Common myeloid progenitor, CD34-positive (primary cell): ENCODE results near the gene SLC6A11.

Experiments
- CTCF ChIA-PET: fragments of 350-600 bp; sonication (Branson Sonifier 250); formaldehyde crosslinking; loops from one replicate; lab custom pipeline; 2021; ENCODE audit warnings: antibody characterized with exemption; lab: Charles Lee
- POLR2A ChIA-PET: fragments of 350-600 bp; sonication (Branson Sonifier 250); formaldehyde crosslinking; loops from one replicate; lab custom pipeline; 2021; ENCODE audit warnings: antibody characterized with exemption; lab: Charles Lee
- DNase-seq, 3 donors: peaks; one replicate each; pipeline versions ENCODE4 v3.0.0 to v3.0.0-alpha.2; 2013
- H3K27ac ChIP-seq, 2 experiments: 1 replicate in 1 of 2; 2 replicates in 1 of 2; pipeline ENCODE4 v1.7.0; 2013; ENCODE audit warnings: inconsistent platforms in 2 of 2, low read length in 2 of 2, mild to moderate bottlenecking in 2 of 2, low read depth in 1 of 2, moderate library complexity in 1 of 2; ENCODE audit not compliant: severe bottlenecking in 2 of 2, insufficient read depth in 1 of 2, poor library complexity in 1 of 2
- H3K27me3 ChIP-seq, 5 experiments: replicated peaks in 2 of 5; 1 replicate in 3 of 5; 2 replicates in 2 of 5; pipeline versions ENCODE4 v1.6.1 to v1.7.0; 2013; ENCODE audit warnings: low read length in 4 of 5, mild to moderate bottlenecking in 2 of 5, moderate library complexity in 2 of 5, inconsistent platforms in 1 of 5; ENCODE audit not compliant: insufficient read depth in 5 of 5, control insufficient read depth in 4 of 5
- H3K36me3 ChIP-seq, 4 experiments: 1 replicate in 2 of 4; 2 replicates in 2 of 4; pipeline versions ENCODE4 v1.6.1 to v1.7.0; 2013; ENCODE audit warnings: low read length in 3 of 4, control low read depth in 1 of 4, mild to moderate bottlenecking in 1 of 4; ENCODE audit not compliant: control insufficient read depth in 4 of 4, insufficient read depth in 4 of 4
- H3K4me1 ChIP-seq, 4 experiments: 1 replicate in 3 of 4; 2 replicates in 1 of 4; pipeline versions ENCODE4 v1.6.1 to v1.7.1; 2013; ENCODE audit warnings: low read length in 3 of 4, mild to moderate bottlenecking in 3 of 4, control low read depth in 1 of 4, inconsistent platforms in 1 of 4, moderate library complexity in 1 of 4; ENCODE audit not compliant: control insufficient read depth in 4 of 4, insufficient read depth in 4 of 4; ENCODE audit errors: control extremely low read depth in 1 of 4
- H3K4me3 ChIP-seq, 7 experiments: 1 replicate in 4 of 7; 2 replicates in 3 of 7; pipeline versions ENCODE4 v1.5.1 to v1.7.0; 2013; ENCODE audit warnings: mild to moderate bottlenecking in 7 of 7, low read length in 6 of 7, moderate library complexity in 6 of 7, inconsistent platforms in 2 of 7, low read depth in 2 of 7, control low read depth in 1 of 7; ENCODE audit not compliant: insufficient read depth in 4 of 7, control insufficient read depth in 1 of 7; ENCODE audit errors: extremely low read depth in 1 of 7
- H3K9me3 ChIP-seq, 5 experiments: 1 replicate in 4 of 5; 2 replicates in 1 of 5; pipeline versions ENCODE4 v1.6.1 to v1.7.1; 2013; ENCODE audit warnings: low read length in 4 of 5, mild to moderate bottlenecking in 2 of 5, inconsistent platforms in 1 of 5, low read depth in 1 of 5, moderate library complexity in 1 of 5; ENCODE audit not compliant: control insufficient read depth in 4 of 5, insufficient read depth in 2 of 5; ENCODE audit errors: control extremely low read depth in 1 of 5
- WGBS: methylation state at CpG from one replicate; pipeline ENCODE4 v1.1.5; 2013; ENCODE audit not compliant: insufficient coverage; 5-methylcytosine and 5-hydroxymethylcytosine counted together

SLC6A11 gene

GRCh38 chr3:10984371-10984896, 168.4 kb downstream of the SLC6A11 start:
- Histone ChIP-seq H3K9me3 (no peaks in the 10 kb centered on the region), H3K4me3 (no peak overlapping the region), H3K36me3 (no peaks in the 10 kb centered on the region), H3K27me3 (peaks cover 0 to 45% (median 21%) of the 10 kb centered on the region in 5 experiments), H3K4me1 (no peaks in the 10 kb centered on the region), H3K27ac (no peak overlapping the region)
- no peak for DNase-seq
- CTCF ChIA-PET = interaction anchor here (1.6 to 3.0 kb wide), 2 partner anchors 226 to 246 kb away, joined by 4 to 8 read pairs; no protein-coding TSS in a partner anchor
- POLR2A ChIA-PET = interaction anchor here (0.5 kb wide), 1 partner anchor 37 kb away, joined by 3 read pairs; no protein-coding TSS in a partner anchor
- 86% methylated on average over 1 of the region's 1 CpG for WGBS

- H3K27me3 ChIP-seq = peaks cover 3 to 50% (median 28%) of the 10 kb centered on the region in 5 experiments
- DNase-seq = no peak
- H3K4me1 ChIP-seq = no peaks in the 10 kb centered on the region
- POLR2A ChIA-PET = no interaction called here
- no peaks in the 10 kb centered on the region for H3K9me3 ChIP-seq
- no peak overlapping the region for H3K4me3 ChIP-seq
- H3K36me3 ChIP-seq = no peaks in the 10 kb centered on the region
- H3K27ac ChIP-seq = no peak overlapping the region
- CTCF ChIA-PET = interaction anchor here (0.9 to 3.0 kb wide), 2 partner anchors 13 to 227 kb away, joined by 3 to 8 read pairs; no protein-coding TSS in a partner anchor
- 50% methylated on average over 1 of the region's 1 CpG for WGBS
These were observed 169.2 kb downstream of the SLC6A11 start for GRCh38 chr3:10985181-10985580.

- POLR2A ChIA-PET = no interaction called here
- Histone ChIP-seq H3K27me3 (peaks cover 5 to 51% (median 32%) of the 10 kb centered on the region in 5 experiments), H3K4me3 (no peak overlapping the region), H3K27ac (no peak overlapping the region), H3K9me3 (peaks cover 0 to 2% (median 0%) of the 10 kb centered on the region in 5 experiments), H3K36me3 (no peaks in the 10 kb centered on the region), H3K4me1 (no peaks in the 10 kb centered on the region)
- no peak for DNase-seq
- WGBS = 98% methylated on average over 5 of the region's 5 CpGs
- CTCF ChIA-PET = interaction anchor here (1.0 to 3.0 kb wide), 3 partner anchors 26 to 228 kb away, joined by 3 to 8 read pairs (median 3); no protein-coding TSS in a partner anchor
These were observed 170.6 kb downstream of the SLC6A11 start for GRCh38 chr3:10986592-10986991.

- peaks cover 0 to 2% (median 0%) of the 10 kb centered on the region in 5 experiments for H3K9me3 ChIP-seq
- CTCF ChIA-PET = no interaction called here
These were observed 172.1 kb downstream of the SLC6A11 start for GRCh38 chr3:10988001-10988665.

GRCh38 chr3:10988991-10989484, 173.0 kb downstream of the SLC6A11 start:
- H3K27me3 ChIP-seq = peaks cover 7 to 59% (median 33%) of the 10 kb centered on the region in 5 experiments
- CTCF ChIA-PET = interaction anchor here (0.7 kb wide), 1 partner anchor 35 kb away, joined by 3 read pairs; no protein-coding TSS in a partner anchor
- no peaks in the 10 kb centered on the region for H3K36me3 ChIP-seq
- H3K9me3 ChIP-seq = peaks cover 0 to 2% (median 0%) of the 10 kb centered on the region in 5 experiments
- POLR2A ChIA-PET = no interaction called here
- H3K27ac ChIP-seq = no peak overlapping the region
- WGBS = 86% methylated on average over 5 of the region's 7 CpGs
- peaks cover 0 to 9% (median 3%) of the 10 kb centered on the region in 4 experiments for H3K4me1 ChIP-seq
- no peak for DNase-seq
- no peak overlapping the region for H3K4me3 ChIP-seq

More at GRCh38 chr3:10988001-10988665, 172.1 kb downstream of the SLC6A11 start:
- peaks cover 0 to 9% (median 3%) of the 10 kb centered on the region in 4 experiments for H3K4me1 ChIP-seq
- POLR2A ChIA-PET = no interaction called here
- H3K27me3 ChIP-seq = peaks cover 5 to 51% (median 27%) of the 10 kb centered on the region in 5 experiments
- H3K4me3 ChIP-seq = no peak overlapping the region
- 98% methylated on average over 9 of the region's 9 CpGs for WGBS
- DNase-seq = no peak
- H3K36me3 ChIP-seq = no peaks in the 10 kb centered on the region
- no peak overlapping the region for H3K27ac ChIP-seq
